ENCODE data around the gene RSPH4A. TPM values are rescaled to one million over a fixed set of nuclear protein-coding genes. Genes with fewer than 3 reads are reported as not detected.

RSPH4A gene
- total RNA-seq, 4 donors from 2014 or later: 0.51 to 15.9 (median 5.4) TPM

- peak overlapping the region; percentile 74 to 86 for H3K27ac ChIP-seq
- H3K9me3 ChIP-seq: no peaks in the 10 kb centered on the region
- no peak for TF ChIP-seq CTCF (IDR thresholded peaks at IDR 0.05)
- no peak for TF ChIP-seq POLR2A (IDR thresholded peaks at IDR 0.05)
- H3K4me1 ChIP-seq: peaks cover 3 to 7% of the 10 kb centered on the region in 2 donors
- H3K27me3 ChIP-seq: no peaks in the 10 kb centered on the region
- H3K4me3 ChIP-seq: peak overlapping the region; percentile 60 to 89
- DNase-seq: no peak
- intact Hi-C loops (cut with DNase I; ENCODE audit: low total_unique reads): no loop called here
- no peaks in the 10 kb centered on the region for H3K36me3 ChIP-seq
Measured at GRCh38 chr6:116571683-116572000, 44.6 kb upstream of the RSPH4A start.

- TF ChIP-seq CTCF (IDR thresholded peaks at IDR 0.05): no peak
- TF ChIP-seq POLR2A (IDR thresholded peaks at IDR 0.05): no peak
- H3K36me3 ChIP-seq: no peaks in the 10 kb centered on the region
- peak overlapping the region; percentile 60 to 89 for H3K4me3 ChIP-seq
- intact Hi-C loops (cut with DNase I; ENCODE audit: low total_unique reads): no loop called here
- H3K4me1 ChIP-seq: peaks cover 3 to 7% of the 10 kb centered on the region in 2 donors
- H3K27me3 ChIP-seq: no peaks in the 10 kb centered on the region
- no peaks in the 10 kb centered on the region for H3K9me3 ChIP-seq
- H3K27ac ChIP-seq: peak overlapping the region; percentile 74 to 86
- DNase-seq: no peak
Measured at GRCh38 chr6:116572162-116572561, 44.1 kb upstream of the RSPH4A start.

GRCh38 chr6:116575227-116575626 is 41.1 kb upstream of the RSPH4A start:
- no peaks in the 10 kb centered on the region for H3K27me3 ChIP-seq
- intact Hi-C loops (cut with DNase I; ENCODE audit: low total_unique reads): no loop called here
- no peak overlapping the region for H3K4me3 ChIP-seq
- peaks cover 2 to 7% of the 10 kb centered on the region in 2 donors for H3K4me1 ChIP-seq
- TF ChIP-seq CTCF (IDR thresholded peaks at IDR 0.05) (no peak), POLR2A (IDR thresholded peaks at IDR 0.05) (no peak)
- DNase-seq: no peak
- no peaks in the 10 kb centered on the region for H3K36me3 ChIP-seq
- H3K27ac ChIP-seq: no peak overlapping the region
- H3K9me3 ChIP-seq: no peaks in the 10 kb centered on the region

GRCh38 chr6:116577486-116577885 is 38.8 kb upstream of the RSPH4A start:
- H3K9me3 ChIP-seq: no peaks in the 10 kb centered on the region
- no peak overlapping the region for H3K4me3 ChIP-seq
- H3K4me1 ChIP-seq: peaks cover 0 to 7% of the 10 kb centered on the region in 2 donors
- intact Hi-C loops (cut with DNase I; ENCODE audit: low total_unique reads): no loop called here
- H3K27me3 ChIP-seq: no peaks in the 10 kb centered on the region
- DNase-seq: no peak
- no peak for TF ChIP-seq CTCF (IDR thresholded peaks at IDR 0.05)
- TF ChIP-seq POLR2A (IDR thresholded peaks at IDR 0.05): no peak
- no peaks in the 10 kb centered on the region for H3K36me3 ChIP-seq
- H3K27ac ChIP-seq: no peak overlapping the region

- H3K4me1 ChIP-seq: peaks cover 0 to under 1% of the 10 kb centered on the region in 2 donors
- H3K4me3 ChIP-seq: no peak overlapping the region
- no peak overlapping the region for H3K27ac ChIP-seq
- no peak for DNase-seq
- H3K27me3 ChIP-seq: no peaks in the 10 kb centered on the region
- H3K36me3 ChIP-seq: no peaks in the 10 kb centered on the region
- no peak for TF ChIP-seq CTCF (IDR thresholded peaks at IDR 0.05)
- TF ChIP-seq POLR2A (IDR thresholded peaks at IDR 0.05): no peak
- intact Hi-C loops (cut with DNase I; ENCODE audit: low total_unique reads): no loop called here
- H3K9me3 ChIP-seq: no peaks in the 10 kb centered on the region
Measured at GRCh38 chr6:116578335-116578734, 37.9 kb upstream of the RSPH4A start.
